ENCODE data around the gene MPC1L.

DNA sequence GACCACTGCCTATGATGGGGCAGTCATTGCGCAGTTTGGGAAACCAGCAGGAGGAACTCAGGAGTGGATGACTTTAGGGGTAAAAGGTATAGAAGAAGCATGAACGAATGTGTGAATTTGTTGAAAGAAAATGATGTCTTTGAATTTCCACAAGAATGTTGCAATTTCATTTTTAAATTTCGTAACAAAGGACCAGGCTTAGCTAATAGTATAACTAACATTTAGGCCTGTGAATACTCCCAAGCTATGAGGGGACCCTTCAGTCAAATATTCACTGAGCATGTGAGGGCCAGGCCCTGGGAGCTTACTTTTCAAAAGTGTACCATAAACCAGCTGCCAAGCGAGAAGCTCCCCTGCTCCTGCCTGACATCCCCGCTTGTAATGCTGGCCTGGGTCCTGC lies 5.3 kb downstream of the MPC1L start:
- TF ChIP-seq, protein P1, sequence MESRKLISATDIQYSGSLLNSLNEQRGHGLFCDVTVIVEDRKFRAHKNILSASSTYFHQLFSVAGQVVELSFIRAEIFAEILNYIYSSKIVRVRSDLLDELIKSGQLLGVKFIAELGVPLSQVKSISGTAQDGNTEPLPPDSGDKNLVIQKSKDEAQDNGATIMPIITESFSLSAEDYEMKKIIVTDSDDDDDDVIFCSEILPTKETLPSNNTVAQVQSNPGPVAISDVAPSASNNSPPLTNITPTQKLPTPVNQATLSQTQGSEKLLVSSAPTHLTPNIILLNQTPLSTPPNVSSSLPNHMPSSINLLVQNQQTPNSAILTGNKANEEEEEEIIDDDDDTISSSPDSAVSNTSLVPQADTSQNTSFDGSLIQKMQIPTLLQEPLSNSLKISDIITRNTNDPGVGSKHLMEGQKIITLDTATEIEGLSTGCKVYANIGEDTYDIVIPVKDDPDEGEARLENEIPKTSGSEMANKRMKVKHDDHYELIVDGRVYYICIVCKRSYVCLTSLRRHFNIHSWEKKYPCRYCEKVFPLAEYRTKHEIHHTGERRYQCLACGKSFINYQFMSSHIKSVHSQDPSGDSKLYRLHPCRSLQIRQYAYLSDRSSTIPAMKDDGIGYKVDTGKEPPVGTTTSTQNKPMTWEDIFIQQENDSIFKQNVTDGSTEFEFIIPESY (IDR thresholded peaks at IDR 0.05; ENCODE audit: extremely low read depth, insufficient replicate concordance, low read length) = no peak
- TF ChIP-seq, protein P2, sequence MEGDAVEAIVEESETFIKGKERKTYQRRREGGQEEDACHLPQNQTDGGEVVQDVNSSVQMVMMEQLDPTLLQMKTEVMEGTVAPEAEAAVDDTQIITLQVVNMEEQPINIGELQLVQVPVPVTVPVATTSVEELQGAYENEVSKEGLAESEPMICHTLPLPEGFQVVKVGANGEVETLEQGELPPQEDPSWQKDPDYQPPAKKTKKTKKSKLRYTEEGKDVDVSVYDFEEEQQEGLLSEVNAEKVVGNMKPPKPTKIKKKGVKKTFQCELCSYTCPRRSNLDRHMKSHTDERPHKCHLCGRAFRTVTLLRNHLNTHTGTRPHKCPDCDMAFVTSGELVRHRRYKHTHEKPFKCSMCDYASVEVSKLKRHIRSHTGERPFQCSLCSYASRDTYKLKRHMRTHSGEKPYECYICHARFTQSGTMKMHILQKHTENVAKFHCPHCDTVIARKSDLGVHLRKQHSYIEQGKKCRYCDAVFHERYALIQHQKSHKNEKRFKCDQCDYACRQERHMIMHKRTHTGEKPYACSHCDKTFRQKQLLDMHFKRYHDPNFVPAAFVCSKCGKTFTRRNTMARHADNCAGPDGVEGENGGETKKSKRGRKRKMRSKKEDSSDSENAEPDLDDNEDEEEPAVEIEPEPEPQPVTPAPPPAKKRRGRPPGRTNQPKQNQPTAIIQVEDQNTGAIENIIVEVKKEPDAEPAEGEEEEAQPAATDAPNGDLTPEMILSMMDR (IDR thresholded peaks at IDR 0.05 in 2 of 3, conservative IDR thresholded peaks at IDR 0.05 in 1 of 3; ENCODE audit: borderline replicate concordance in 1 of 3, insufficient read depth in 1 of 3, low read depth in 2 of 3, low read length in 2 of 3) = no peak
- no peak for TF ChIP-seq JUND (IDR thresholded peaks at IDR 0.05)
- no peak for TF ChIP-seq POLR2A (IDR thresholded peaks at IDR 0.05; ENCODE audit: borderline replicate concordance, extremely low read depth, insufficient read depth, insufficient read length)
- no peak for TF ChIP-seq CEBPB (IDR thresholded peaks at IDR 0.05; ENCODE audit: low read depth)
- TF ChIP-seq SIN3A (IDR thresholded peaks at IDR 0.05; ENCODE audit: low read depth) = no peak
- no peak for TF ChIP-seq POLR2AphosphoS5 (IDR thresholded peaks at IDR 0.05; ENCODE audit: low read depth, low read length)
- TF ChIP-seq, protein P3, sequence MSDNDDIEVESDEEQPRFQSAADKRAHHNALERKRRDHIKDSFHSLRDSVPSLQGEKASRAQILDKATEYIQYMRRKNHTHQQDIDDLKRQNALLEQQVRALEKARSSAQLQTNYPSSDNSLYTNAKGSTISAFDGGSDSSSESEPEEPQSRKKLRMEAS (IDR thresholded peaks at IDR 0.05) = no peak
- no peak for TF ChIP-seq ZNF274 (IDR thresholded peaks at IDR 0.05; ENCODE audit: low read depth, low read length)
- no peak for TF ChIP-seq EZH2 (IDR thresholded peaks at IDR 0.05)
- no peak for TF ChIP-seq EZH2phosphoT487 (IDR thresholded peaks at IDR 0.05; ENCODE audit: borderline replicate concordance)
- TF ChIP-seq RAD21 (IDR thresholded peaks at IDR 0.05; ENCODE audit: low read depth) = no peak
- TF ChIP-seq SP1 (IDR thresholded peaks at IDR 0.05; ENCODE audit: low read depth) = no peak
- TF ChIP-seq, protein P4, sequence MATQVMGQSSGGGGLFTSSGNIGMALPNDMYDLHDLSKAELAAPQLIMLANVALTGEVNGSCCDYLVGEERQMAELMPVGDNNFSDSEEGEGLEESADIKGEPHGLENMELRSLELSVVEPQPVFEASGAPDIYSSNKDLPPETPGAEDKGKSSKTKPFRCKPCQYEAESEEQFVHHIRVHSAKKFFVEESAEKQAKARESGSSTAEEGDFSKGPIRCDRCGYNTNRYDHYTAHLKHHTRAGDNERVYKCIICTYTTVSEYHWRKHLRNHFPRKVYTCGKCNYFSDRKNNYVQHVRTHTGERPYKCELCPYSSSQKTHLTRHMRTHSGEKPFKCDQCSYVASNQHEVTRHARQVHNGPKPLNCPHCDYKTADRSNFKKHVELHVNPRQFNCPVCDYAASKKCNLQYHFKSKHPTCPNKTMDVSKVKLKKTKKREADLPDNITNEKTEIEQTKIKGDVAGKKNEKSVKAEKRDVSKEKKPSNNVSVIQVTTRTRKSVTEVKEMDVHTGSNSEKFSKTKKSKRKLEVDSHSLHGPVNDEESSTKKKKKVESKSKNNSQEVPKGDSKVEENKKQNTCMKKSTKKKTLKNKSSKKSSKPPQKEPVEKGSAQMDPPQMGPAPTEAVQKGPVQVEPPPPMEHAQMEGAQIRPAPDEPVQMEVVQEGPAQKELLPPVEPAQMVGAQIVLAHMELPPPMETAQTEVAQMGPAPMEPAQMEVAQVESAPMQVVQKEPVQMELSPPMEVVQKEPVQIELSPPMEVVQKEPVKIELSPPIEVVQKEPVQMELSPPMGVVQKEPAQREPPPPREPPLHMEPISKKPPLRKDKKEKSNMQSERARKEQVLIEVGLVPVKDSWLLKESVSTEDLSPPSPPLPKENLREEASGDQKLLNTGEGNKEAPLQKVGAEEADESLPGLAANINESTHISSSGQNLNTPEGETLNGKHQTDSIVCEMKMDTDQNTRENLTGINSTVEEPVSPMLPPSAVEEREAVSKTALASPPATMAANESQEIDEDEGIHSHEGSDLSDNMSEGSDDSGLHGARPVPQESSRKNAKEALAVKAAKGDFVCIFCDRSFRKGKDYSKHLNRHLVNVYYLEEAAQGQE (IDR thresholded peaks at IDR 0.05; ENCODE audit: low read depth) = no peak
